Caco-2 (cell line): ENCODE data around the gene ILF3. TPM values are rescaled to one million over a fixed set of nuclear protein-coding genes. Genes with fewer than 3 reads are reported as not detected.
A peak's percentile ranks its signal among the peaks of the same experiment; 100 is the strongest.

ENCODE experiments used
- BruUV-seq: library from RNA; stranded (reverse); fragments of 400-500 nt; replicated peaks from 2 replicates; lab custom pipeline; 2021; lab: Mats Ljungman, UMichigan
- CTCF ChIA-PET: fragments of 300-600 bp; sonication (Branson Sonifier 250); formaldehyde crosslinking; loops from one replicate; lab custom pipeline; 2022; ENCODE audit warnings: antibody characterized with exemption; lab: Charles Lee
- POLR2A ChIA-PET: fragments of 300-600 bp; sonication (Branson Sonifier 250); formaldehyde crosslinking; loops from one replicate; lab custom pipeline; 2022; ENCODE audit warnings: antibody characterized with exemption; lab: Charles Lee
- DNase-seq, 2 experiments: peaks; one replicate each; pipeline versions ENCODE4 v3.0.0 to v3.0.0-alpha.2; 2020 to 2022
- H3K27me3 ChIP-seq: replicated peaks from 2 replicates; pipeline ENCODE4 v1.6.0; 2011; ENCODE audit warnings: low read length; ENCODE audit not compliant: control insufficient read depth, insufficient read depth
- H3K36me3 ChIP-seq: 2 replicates; pipeline ENCODE4 v1.5.1; 2011; ENCODE audit warnings: low read length; ENCODE audit not compliant: control insufficient read depth, insufficient read depth
- H3K4me1 ChIP-seq: fragments of 250-450 bp; sonication (Bioruptor Pico); 2 replicates; pipeline ENCODE4 v1.5.1; 2020; ENCODE audit warnings: mild to moderate bottlenecking
- H3K4me3 ChIP-seq: 2 replicates; pipeline ENCODE4 v1.5.1; 2011; ENCODE audit warnings: low read depth, mild to moderate bottlenecking, control low read depth, low read length
- H3K9me3 ChIP-seq: fragments of 250-450 bp; sonication (Bioruptor Pico); 2 replicates; pipeline ENCODE4 v1.5.1; 2020; ENCODE audit warnings: mild to moderate bottlenecking, moderate library complexity
- H3K27ac Mint-ChIP-seq: one replicate; pipeline ENCODE4 v1.8.0; 2022; ENCODE audit warnings: mixed read lengths; ENCODE audit not compliant: unreplicated experiment
- H3K27me3 Mint-ChIP-seq: one replicate; pipeline ENCODE4 v1.8.0; 2022; ENCODE audit warnings: mixed read lengths; ENCODE audit not compliant: insufficient read depth, unreplicated experiment
- H3K36me3 Mint-ChIP-seq: one replicate; pipeline ENCODE4 v1.8.0; 2022; ENCODE audit warnings: mild to moderate bottlenecking, mixed read lengths; ENCODE audit not compliant: insufficient read depth, unreplicated experiment
- H3K4me1 Mint-ChIP-seq: one replicate; pipeline ENCODE4 v1.8.0; 2022; ENCODE audit warnings: low read depth, mixed read lengths; ENCODE audit not compliant: unreplicated experiment
- H3K4me3 Mint-ChIP-seq: one replicate; pipeline ENCODE4 v1.8.0; 2022; ENCODE audit warnings: mild to moderate bottlenecking, moderate library complexity, mixed read lengths; ENCODE audit not compliant: unreplicated experiment
- H3K9me3 Mint-ChIP-seq: one replicate; pipeline ENCODE4 v1.8.0; 2022; ENCODE audit warnings: mixed read lengths; ENCODE audit not compliant: unreplicated experiment
- CTCF ChIP-seq, 2 experiments: fragments of 200-600 bp in 1 of 2; IDR thresholded peaks; 1 replicate in 1 of 2; 2 replicates in 1 of 2; pipeline versions ENCODE4 v1.5.1 to v1.8.0; 2011 to 2022; ENCODE audit warnings: antibody characterized with exemption in 1 of 2, control low read depth in 1 of 2, inconsistent platforms in 1 of 2, low read depth in 1 of 2, low read length in 1 of 2, mild to moderate bottlenecking in 1 of 2, moderate library complexity in 1 of 2; ENCODE audit not compliant: insufficient read depth in 1 of 2, severe bottlenecking in 1 of 2, unreplicated experiment in 1 of 2
- intact Hi-C: fragments of 100-400 bp; cut with micrococcal nuclease; formaldehyde crosslinking; loops from one replicate; pipeline ENCODE4 v1.10.0; 2022; ENCODE audit not compliant: unreplicated experiment
- total RNA-seq: library from RNA; stranded (reverse); gene quantifications from 2 replicates; pipeline ENCODE4 v1.2.3, GENCODE V29; 2022

ILF3 gene
- total RNA-seq, 1 experiment from 2014 or later: 399 TPM

- H3K36me3 ChIP-seq: no peaks in the 10 kb centered on the region
- Mint-ChIP-seq H3K36me3 (peaks cover 8% of the 10 kb centered on the region), H3K4me3 (no peak overlapping the region), H3K27me3 (no peaks in the 10 kb centered on the region), H3K9me3 (no peaks in the 10 kb centered on the region), H3K27ac (no peak overlapping the region), H3K4me1 (peaks cover 8% of the 10 kb centered on the region)
- H3K9me3 ChIP-seq: no peaks in the 10 kb centered on the region
- no TSS peak for BruUV-seq
- peaks cover 17% of the 10 kb centered on the region for H3K4me1 ChIP-seq
- no peaks in the 10 kb centered on the region for H3K27me3 ChIP-seq
- ChIA-PET POLR2A (interaction anchor here (0.6 kb wide), 1 partner anchor 333 kb away, joined by 7 read pairs; no protein-coding TSS in a partner anchor), CTCF (interaction anchor here (0.7 kb wide), 1 partner anchor 136 kb away, joined by 7 read pairs; no protein-coding TSS in a partner anchor)
- H3K4me3 ChIP-seq: no peak overlapping the region
- intact Hi-C loops: no loop called here
- DNase-seq: no peak
- TF ChIP-seq CTCF (IDR thresholded peaks at IDR 0.05; ENCODE audit: insufficient read depth in 1 of 2, low read depth in 1 of 2, low read length in 1 of 2, severe bottlenecking in 1 of 2, unreplicated experiment in 1 of 2): no peak
Measured at GRCh38 chr19:10618846-10619245, 35.3 kb upstream of the ILF3 start.

GRCh38 chr19:10620786-10621185, 33.4 kb upstream of the ILF3 start:
- no peak overlapping the region for H3K4me3 ChIP-seq
- no peaks in the 10 kb centered on the region for H3K36me3 ChIP-seq
- no peaks in the 10 kb centered on the region for H3K9me3 Mint-ChIP-seq
- no peaks in the 10 kb centered on the region for H3K27me3 ChIP-seq
- peak in 1 of 2 experiments; percentile 19 for DNase-seq
- peaks cover 8% of the 10 kb centered on the region for H3K36me3 Mint-ChIP-seq
- peak overlapping the region; percentile 38 for H3K27ac Mint-ChIP-seq
- no peak for TF ChIP-seq CTCF (IDR thresholded peaks at IDR 0.05; ENCODE audit: insufficient read depth in 1 of 2, low read depth in 1 of 2, low read length in 1 of 2, severe bottlenecking in 1 of 2, unreplicated experiment in 1 of 2)
- H3K4me3 Mint-ChIP-seq: no peak overlapping the region
- intact Hi-C loops: no loop called here
- H3K27me3 Mint-ChIP-seq: no peaks in the 10 kb centered on the region
- peaks cover 25% of the 10 kb centered on the region for H3K4me1 ChIP-seq
- H3K4me1 Mint-ChIP-seq: peaks cover 8% of the 10 kb centered on the region
- H3K9me3 ChIP-seq: no peaks in the 10 kb centered on the region
- CTCF ChIA-PET: interaction anchor here (0.6 kb wide), 2 partner anchors 11 to 24 kb away, joined by 4 to 5 read pairs; no protein-coding TSS in a partner anchor
- BruUV-seq: no TSS peak
- POLR2A ChIA-PET: interaction anchor here (0.6 kb wide), 1 partner anchor 8 kb away, joined by 3 read pairs; no protein-coding TSS in a partner anchor

GRCh38 chr19:10621966-10622365, 32.2 kb upstream of the ILF3 start:
- peak overlapping the region; percentile 76 for H3K27ac Mint-ChIP-seq
- BruUV-seq: no TSS peak
- no peaks in the 10 kb centered on the region for H3K9me3 ChIP-seq
- H3K36me3 ChIP-seq: no peaks in the 10 kb centered on the region
- H3K27me3 ChIP-seq: no peaks in the 10 kb centered on the region
- H3K4me1 ChIP-seq: peaks cover 26% of the 10 kb centered on the region
- no peak for DNase-seq
- intact Hi-C loops: no loop called here
- no peak for TF ChIP-seq CTCF (IDR thresholded peaks at IDR 0.05; ENCODE audit: insufficient read depth in 1 of 2, low read depth in 1 of 2, low read length in 1 of 2, severe bottlenecking in 1 of 2, unreplicated experiment in 1 of 2)
- POLR2A ChIA-PET: no interaction called here
- peaks cover 8% of the 10 kb centered on the region for H3K4me1 Mint-ChIP-seq
- CTCF ChIA-PET: interaction anchor here (1.0 kb wide), 1 partner anchor 41 kb away, joined by 6 read pairs; no protein-coding TSS in a partner anchor
- H3K27me3 Mint-ChIP-seq: no peaks in the 10 kb centered on the region
- H3K4me3 Mint-ChIP-seq: no peak overlapping the region
- peaks cover 14% of the 10 kb centered on the region for H3K36me3 Mint-ChIP-seq
- no peaks in the 10 kb centered on the region for H3K9me3 Mint-ChIP-seq
- H3K4me3 ChIP-seq: no peak overlapping the region
